Left ventricle myocardium superior (tissue), 1 donor: Measurements from ENCODE around the gene UBN2. TPM values are rescaled to one million over a fixed set of nuclear protein-coding genes. Genes with fewer than 3 reads are reported as not detected.
"Not testable (repeated sequence)": the region's sequence is repeated elsewhere in the genome, so short reads cannot be mapped to it uniquely, and the experiment has no call there.

Experiments
- ATAC-seq: fragments of 200-7000 bp; cut with Tn5 transposase; one replicate; pipeline ENCODE4 v1.9.1; 2020; ENCODE audit warnings: mild to moderate bottlenecking, moderate library complexity
- DNase-seq: peaks from one replicate; pipeline ENCODE4 v3.0.0-alpha.2; 2020
- intact Hi-C: fragments of 100-400 bp; cut with micrococcal nuclease; formaldehyde crosslinking; loops from one replicate; pipeline ENCODE4 v1.11.0; 2022
- total RNA-seq: library from RNA; stranded (reverse); fragmentation: NEBNext Ultra II Directional; extraction: Animal tissue kit (Norgen Biotek cat#: 25700); gene quantifications from one replicate; pipeline ENCODE4 v1.2.1, GENCODE V29; 2021
- donor health status: DM: no; HTN: yes; CAD: no; lungs with severe emphysema.

The UBN2 gene
- total RNA-seq, 1 donor from 2014 or later = 14.1 TPM

GRCh38 chr7:139284252-139284896 is 53.3 kb downstream of the UBN2 start:
- ATAC-seq = no peak
- intact Hi-C loops = no loop called here
- DNase-seq = no peak

GRCh38 chr7:139286144-139286543 is 55.1 kb downstream of the UBN2 start:
- ATAC-seq (no peak), DNase-seq (no peak)
- intact Hi-C loops = no loop called here

- DNase-seq (no peak), ATAC-seq (no peak)
- intact Hi-C loops = no loop called here
Measured at GRCh38 chr7:139292821-139293220, 61.8 kb downstream of the UBN2 start.

GRCh38 chr7:139293534-139293933 is 62.5 kb downstream of the UBN2 start:
- intact Hi-C loops = no loop called here
- ATAC-seq (no peak), DNase-seq (no peak)

- ATAC-seq (no peak), DNase-seq (no peak)
- intact Hi-C loops = no loop called here
Measured at GRCh38 chr7:139294241-139294640, 63.2 kb downstream of the UBN2 start.

GRCh38 chr7:139294951-139295575 is 64.0 kb downstream of the UBN2 start:
- no peak for ATAC-seq
- DNase-seq = no peak
- intact Hi-C loops = no loop called here

- intact Hi-C loops = no loop called here
- DNase-seq = no peak
- ATAC-seq = no peak
Measured at GRCh38 chr7:139297795-139298194, 66.8 kb downstream of the UBN2 start.

- DNase-seq (no peak), ATAC-seq (no peak)
- intact Hi-C loops = no loop called here
Measured at GRCh38 chr7:139299296-139299695, 68.3 kb downstream of the UBN2 start.

GRCh38 chr7:139300390-139300789 is 69.4 kb downstream of the UBN2 start:
- ATAC-seq (no peak), DNase-seq (no peak)
- intact Hi-C loops = no loop called here

- no peak for DNase-seq
- intact Hi-C loops = no loop called here
- ATAC-seq = no peak
Measured at GRCh38 chr7:139304517-139304916, 73.5 kb downstream of the UBN2 start.

- no peak for ATAC-seq
- DNase-seq = no peak
- intact Hi-C loops = no loop called here
Measured at GRCh38 chr7:139317939-139318505, 87.0 kb downstream of the UBN2 start.

- ATAC-seq = no peak
- intact Hi-C loops = no loop called here
- no peak for DNase-seq
Measured at GRCh38 chr7:139321071-139321745, 90.2 kb downstream of the UBN2 start.

GRCh38 chr7:139324709-139325108 is 93.7 kb downstream of the UBN2 start:
- ATAC-seq, intact Hi-C loops, DNase-seq: not testable (repeated sequence)

GRCh38 chr7:139328375-139328774 is 97.3 kb downstream of the UBN2 start:
- DNase-seq (no peak), ATAC-seq (no peak)
- intact Hi-C loops = no loop called here

GRCh38 chr7:139329119-139329518 is 98.1 kb downstream of the UBN2 start:
- intact Hi-C loops = no loop called here
- DNase-seq (no peak), ATAC-seq (no peak)

GRCh38 chr7:139330333-139331030 is 99.4 kb downstream of the UBN2 start:
- ATAC-seq (no peak), DNase-seq (no peak)
- intact Hi-C loops = no loop called here

- intact Hi-C loops = no loop called here
- ATAC-seq (no peak), DNase-seq (no peak)
Measured at GRCh38 chr7:139332697-139333359, 101.8 kb downstream of the UBN2 start.

GRCh38 chr7:139333443-139333842 is 102.4 kb downstream of the UBN2 start:
- ATAC-seq, DNase-seq, intact Hi-C loops: not testable (repeated sequence)
